HepG2 (cell line): ENCODE measurements around the gene TMEM39B. TPM values are rescaled to one million over a fixed set of nuclear protein-coding genes. Genes with fewer than 3 reads are reported as not detected.

ENCODE experiments used
- CAMTA2 ChIP-seq: sonication (generic); formaldehyde crosslinking; IDR thresholded peaks from 2 replicates; pipeline ENCODE4 v1.4.0; 2020; ENCODE audit warnings: mild to moderate bottlenecking, missing genetic modification reagents, borderline replicate concordance
- HDAC1 ChIP-seq: sonication (generic); formaldehyde crosslinking; IDR thresholded peaks from 2 replicates; pipeline ENCODE4 v1.5.1; 2020; ENCODE audit warnings: mild to moderate bottlenecking, missing genetic modification reagents
- KMT2B ChIP-seq: IDR thresholded peaks from 2 replicates; pipeline ENCODE4 v1.6.1; 2016; ENCODE audit warnings: missing genetic modification reagents, missing compliant biosample characterization
- PHB2 ChIP-seq: fragments of 450-650 bp; IDR thresholded peaks from 2 replicates; pipeline ENCODE4 v1.6.1; 2018; ENCODE audit not compliant: partially characterized antibody
- POGZ ChIP-seq: sonication (generic); formaldehyde crosslinking; IDR thresholded peaks from 2 replicates; pipeline ENCODE4 v1.4.0; 2020; ENCODE audit warnings: mild to moderate bottlenecking, missing genetic modification reagents
- RAD21 ChIP-seq: fragments of 450-650 bp; formaldehyde crosslinking; IDR thresholded peaks from 2 replicates; pipeline ENCODE4 v1.5.0; 2020; ENCODE audit warnings: mild to moderate bottlenecking
- SMAD9 ChIP-seq: sonication (generic); formaldehyde crosslinking; IDR thresholded peaks from 2 replicates; pipeline ENCODE4 v1.5.1; 2020; ENCODE audit warnings: mild to moderate bottlenecking, missing genetic modification reagents
- SRSF4 ChIP-seq: fragments of 200-400 bp; formaldehyde crosslinking; IDR thresholded peaks from one replicate; pipeline ENCODE4 v1.6.1; 2018; ENCODE audit warnings: mild to moderate bottlenecking, low read depth, low read length, moderate library complexity; ENCODE audit not compliant: poor library complexity, severe bottlenecking
- ZNF264 ChIP-seq: sonication (generic); formaldehyde crosslinking; IDR thresholded peaks from 2 replicates; pipeline ENCODE4 v1.4.0; 2020; ENCODE audit warnings: missing genetic modification reagents
- ZNF460 ChIP-seq: sonication (generic); formaldehyde crosslinking; IDR thresholded peaks from 2 replicates; pipeline ENCODE4 v1.5.1; 2020; ENCODE audit warnings: missing genetic modification reagents, mild to moderate bottlenecking, borderline replicate concordance
- ZNF652 ChIP-seq: IDR thresholded peaks from 2 replicates; pipeline ENCODE4 v1.6.1; 2016; ENCODE audit warnings: low read depth, borderline replicate concordance
- ZNF749 ChIP-seq: sonication (generic); formaldehyde crosslinking; IDR thresholded peaks from 2 replicates; pipeline ENCODE4 v1.8.0; 2022; ENCODE audit warnings: mild to moderate bottlenecking, missing genetic modification reagents, moderate library complexity, borderline replicate concordance
- polyA plus RNA-seq, 8 experiments: library from polyadenylated mRNA; depleted of rRNA in 3 of 8; stranded (reverse) in 7 of 8; unstranded in 1 of 8; fragments of >200 nt; fragmentation: Illumina TruSeq in 4 of 8; extraction: Trizol in 4 of 8; gene quantifications; 2 replicates each; pipeline versions ENCODE4 v1.2.1 to v1.2.3, GENCODE V29; 2011 to 2016; ENCODE audit warnings: low read depth in 4 of 8, missing spikeins in 1 of 8, mixed read lengths in 1 of 8; ENCODE audit not compliant: insufficient read depth in 1 of 8
- total RNA-seq, 5 experiments: library from RNA; depleted of rRNA; stranded (reverse); fragments of >200 nt; fragmentation: Illumina TruSeq; extraction: Trizol; gene quantifications; 2 replicates each; pipeline ENCODE4 v1.2.3, GENCODE V29; 2016; ENCODE audit warnings: low read depth in 1 of 5
- TF ChIP-seq, protein P1 (sequence below): sonication (generic); formaldehyde crosslinking; IDR thresholded peaks from 2 replicates; pipeline ENCODE4 v1.5.0; 2020; ENCODE audit warnings: mild to moderate bottlenecking, missing genetic modification reagents, moderate library complexity
- TF ChIP-seq, protein P2 (sequence below): sonication (generic); formaldehyde crosslinking; IDR thresholded peaks from 2 replicates; pipeline ENCODE4 v1.5.0; 2020; ENCODE audit warnings: missing genetic modification reagents
- TF ChIP-seq, protein P3 (sequence below): sonication (generic); formaldehyde crosslinking; IDR thresholded peaks from 2 replicates; pipeline ENCODE4 v1.4.0; 2020; ENCODE audit warnings: missing genetic modification reagents
- TF ChIP-seq, protein P4 (sequence below): IDR thresholded peaks from 2 replicates; pipeline ENCODE4 v1.6.1; 2016; ENCODE audit warnings: missing compliant biosample characterization, missing genetic modification reagents, borderline replicate concordance
- TF ChIP-seq, protein P5 (sequence below): sonication (generic); formaldehyde crosslinking; IDR thresholded peaks from 2 replicates; pipeline ENCODE4 v1.4.0; 2020; ENCODE audit warnings: missing genetic modification reagents, borderline replicate concordance
- TF ChIP-seq, protein P6 (sequence below): IDR thresholded peaks from 2 replicates; pipeline ENCODE4 v1.6.1; 2016; ENCODE audit warnings: low read depth, borderline replicate concordance

The TMEM39B gene
- total and polyA plus RNA-seq, 2 of the 13 experiments (the other 11 are each of a cell fraction or from before 2014, with no cell fraction given) = 4.9 to 10.4 TPM

DNA sequence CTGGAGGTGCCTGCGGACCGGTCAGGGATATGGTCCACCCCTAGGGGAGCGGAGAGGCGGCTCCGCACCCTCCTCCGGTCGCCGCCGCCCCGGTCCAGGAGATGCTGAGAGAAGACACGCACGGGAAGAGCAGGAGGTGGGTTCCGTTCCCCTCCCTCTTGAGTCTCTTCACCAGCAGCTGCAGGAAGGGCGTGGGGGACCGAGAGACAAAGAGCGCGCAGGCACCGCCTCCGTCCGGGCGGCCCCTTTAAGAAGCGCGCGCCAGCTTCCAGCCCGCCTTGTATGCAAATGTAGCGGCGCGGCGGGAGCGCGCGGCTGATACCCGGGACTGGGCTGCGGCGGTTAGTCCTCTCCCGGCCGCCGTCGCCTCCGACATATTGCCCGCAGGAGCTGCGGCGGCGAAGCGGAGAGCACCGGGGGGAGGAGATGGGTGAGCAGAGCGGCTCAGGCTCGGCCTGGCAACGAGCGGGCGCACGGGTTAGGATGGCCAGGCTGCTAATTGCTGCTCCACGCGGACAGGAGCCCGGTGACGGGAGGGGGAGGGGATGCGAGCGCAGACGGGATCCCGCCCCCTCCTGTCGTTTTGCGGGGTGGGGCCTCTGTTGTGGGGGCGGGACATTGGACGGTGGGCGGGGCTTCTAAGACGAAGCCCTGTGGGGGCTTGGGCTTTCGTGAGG is at the start of gene TMEM39B (continued):
- TF ChIP-seq RAD21 (0 out of 2 replicates have a peak, but pooled peaks have one; percentile 30), POGZ (peak; percentile 68), HDAC1 (CRISPR knock-in tag) (peak; percentile 87), CAMTA2 (0 out of 2 replicates have a peak, but pooled peaks have one; percentile 71), ZNF460 (no peak; the same call in 1 of the 2 replicates), SRSF4 (no peak), ZNF264 (CRISPR knock-in tag) (no peak), PHB2 (no peak), ZNF652 (CRISPR knock-in tag) (no peak), ZNF749 (CRISPR knock-in tag) (peak; percentile 59; the same call in 1 of the 2 replicates), KMT2B (CRISPR knock-in tag) (peak; percentile 83), SMAD9 (no peak; the same call in 1 of the 2 replicates)
- TF ChIP-seq, protein P1, sequence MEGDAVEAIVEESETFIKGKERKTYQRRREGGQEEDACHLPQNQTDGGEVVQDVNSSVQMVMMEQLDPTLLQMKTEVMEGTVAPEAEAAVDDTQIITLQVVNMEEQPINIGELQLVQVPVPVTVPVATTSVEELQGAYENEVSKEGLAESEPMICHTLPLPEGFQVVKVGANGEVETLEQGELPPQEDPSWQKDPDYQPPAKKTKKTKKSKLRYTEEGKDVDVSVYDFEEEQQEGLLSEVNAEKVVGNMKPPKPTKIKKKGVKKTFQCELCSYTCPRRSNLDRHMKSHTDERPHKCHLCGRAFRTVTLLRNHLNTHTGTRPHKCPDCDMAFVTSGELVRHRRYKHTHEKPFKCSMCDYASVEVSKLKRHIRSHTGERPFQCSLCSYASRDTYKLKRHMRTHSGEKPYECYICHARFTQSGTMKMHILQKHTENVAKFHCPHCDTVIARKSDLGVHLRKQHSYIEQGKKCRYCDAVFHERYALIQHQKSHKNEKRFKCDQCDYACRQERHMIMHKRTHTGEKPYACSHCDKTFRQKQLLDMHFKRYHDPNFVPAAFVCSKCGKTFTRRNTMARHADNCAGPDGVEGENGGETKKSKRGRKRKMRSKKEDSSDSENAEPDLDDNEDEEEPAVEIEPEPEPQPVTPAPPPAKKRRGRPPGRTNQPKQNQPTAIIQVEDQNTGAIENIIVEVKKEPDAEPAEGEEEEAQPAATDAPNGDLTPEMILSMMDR (CRISPR knock-in tag) = no peak; the same call in 1 of the 2 replicates
- TF ChIP-seq, protein P2, sequence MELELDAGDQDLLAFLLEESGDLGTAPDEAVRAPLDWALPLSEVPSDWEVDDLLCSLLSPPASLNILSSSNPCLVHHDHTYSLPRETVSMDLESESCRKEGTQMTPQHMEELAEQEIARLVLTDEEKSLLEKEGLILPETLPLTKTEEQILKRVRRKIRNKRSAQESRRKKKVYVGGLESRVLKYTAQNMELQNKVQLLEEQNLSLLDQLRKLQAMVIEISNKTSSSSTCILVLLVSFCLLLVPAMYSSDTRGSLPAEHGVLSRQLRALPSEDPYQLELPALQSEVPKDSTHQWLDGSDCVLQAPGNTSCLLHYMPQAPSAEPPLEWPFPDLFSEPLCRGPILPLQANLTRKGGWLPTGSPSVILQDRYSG (CRISPR knock-in tag) = no peak
- TF ChIP-seq, protein P3, sequence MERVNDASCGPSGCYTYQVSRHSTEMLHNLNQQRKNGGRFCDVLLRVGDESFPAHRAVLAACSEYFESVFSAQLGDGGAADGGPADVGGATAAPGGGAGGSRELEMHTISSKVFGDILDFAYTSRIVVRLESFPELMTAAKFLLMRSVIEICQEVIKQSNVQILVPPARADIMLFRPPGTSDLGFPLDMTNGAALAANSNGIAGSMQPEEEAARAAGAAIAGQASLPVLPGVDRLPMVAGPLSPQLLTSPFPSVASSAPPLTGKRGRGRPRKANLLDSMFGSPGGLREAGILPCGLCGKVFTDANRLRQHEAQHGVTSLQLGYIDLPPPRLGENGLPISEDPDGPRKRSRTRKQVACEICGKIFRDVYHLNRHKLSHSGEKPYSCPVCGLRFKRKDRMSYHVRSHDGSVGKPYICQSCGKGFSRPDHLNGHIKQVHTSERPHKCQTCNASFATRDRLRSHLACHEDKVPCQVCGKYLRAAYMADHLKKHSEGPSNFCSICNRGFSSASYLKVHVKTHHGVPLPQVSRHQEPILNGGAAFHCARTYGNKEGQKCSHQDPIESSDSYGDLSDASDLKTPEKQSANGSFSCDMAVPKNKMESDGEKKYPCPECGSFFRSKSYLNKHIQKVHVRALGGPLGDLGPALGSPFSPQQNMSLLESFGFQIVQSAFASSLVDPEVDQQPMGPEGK = no peak
- TF ChIP-seq, protein P4, sequence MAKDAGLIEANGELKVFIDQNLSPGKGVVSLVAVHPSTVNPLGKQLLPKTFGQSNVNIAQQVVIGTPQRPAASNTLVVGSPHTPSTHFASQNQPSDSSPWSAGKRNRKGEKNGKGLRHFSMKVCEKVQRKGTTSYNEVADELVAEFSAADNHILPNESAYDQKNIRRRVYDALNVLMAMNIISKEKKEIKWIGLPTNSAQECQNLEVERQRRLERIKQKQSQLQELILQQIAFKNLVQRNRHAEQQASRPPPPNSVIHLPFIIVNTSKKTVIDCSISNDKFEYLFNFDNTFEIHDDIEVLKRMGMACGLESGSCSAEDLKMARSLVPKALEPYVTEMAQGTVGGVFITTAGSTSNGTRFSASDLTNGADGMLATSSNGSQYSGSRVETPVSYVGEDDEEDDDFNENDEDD (CRISPR knock-in tag) = no peak
- TF ChIP-seq, protein P5, sequence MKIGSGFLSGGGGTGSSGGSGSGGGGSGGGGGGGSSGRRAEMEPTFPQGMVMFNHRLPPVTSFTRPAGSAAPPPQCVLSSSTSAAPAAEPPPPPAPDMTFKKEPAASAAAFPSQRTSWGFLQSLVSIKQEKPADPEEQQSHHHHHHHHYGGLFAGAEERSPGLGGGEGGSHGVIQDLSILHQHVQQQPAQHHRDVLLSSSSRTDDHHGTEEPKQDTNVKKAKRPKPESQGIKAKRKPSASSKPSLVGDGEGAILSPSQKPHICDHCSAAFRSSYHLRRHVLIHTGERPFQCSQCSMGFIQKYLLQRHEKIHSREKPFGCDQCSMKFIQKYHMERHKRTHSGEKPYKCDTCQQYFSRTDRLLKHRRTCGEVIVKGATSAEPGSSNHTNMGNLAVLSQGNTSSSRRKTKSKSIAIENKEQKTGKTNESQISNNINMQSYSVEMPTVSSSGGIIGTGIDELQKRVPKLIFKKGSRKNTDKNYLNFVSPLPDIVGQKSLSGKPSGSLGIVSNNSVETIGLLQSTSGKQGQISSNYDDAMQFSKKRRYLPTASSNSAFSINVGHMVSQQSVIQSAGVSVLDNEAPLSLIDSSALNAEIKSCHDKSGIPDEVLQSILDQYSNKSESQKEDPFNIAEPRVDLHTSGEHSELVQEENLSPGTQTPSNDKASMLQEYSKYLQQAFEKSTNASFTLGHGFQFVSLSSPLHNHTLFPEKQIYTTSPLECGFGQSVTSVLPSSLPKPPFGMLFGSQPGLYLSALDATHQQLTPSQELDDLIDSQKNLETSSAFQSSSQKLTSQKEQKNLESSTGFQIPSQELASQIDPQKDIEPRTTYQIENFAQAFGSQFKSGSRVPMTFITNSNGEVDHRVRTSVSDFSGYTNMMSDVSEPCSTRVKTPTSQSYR = peak; percentile 84
- TF ChIP-seq, protein P6, sequence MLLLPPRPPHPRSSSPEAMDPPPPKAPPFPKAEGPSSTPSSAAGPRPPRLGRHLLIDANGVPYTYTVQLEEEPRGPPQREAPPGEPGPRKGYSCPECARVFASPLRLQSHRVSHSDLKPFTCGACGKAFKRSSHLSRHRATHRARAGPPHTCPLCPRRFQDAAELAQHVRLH (CRISPR knock-in tag) = no peak; the same call in 1 of the 2 replicates
